H1 (cell line): ENCODE results near the gene STRA8. TPM values are rescaled to one million over a fixed set of nuclear protein-coding genes. Genes with fewer than 3 reads are reported as not detected.

Source experiments
- CTCF ChIA-PET: fragments of 300-600 bp; sonication (Branson Sonifier 250); formaldehyde crosslinking; loops from one replicate; lab custom pipeline; 2021; ENCODE audit not compliant: partially characterized antibody; lab: Charles Lee
- POLR2A ChIA-PET: fragments of 300-600 bp; sonication (Branson Sonifier 250); formaldehyde crosslinking; loops from one replicate; lab custom pipeline; 2021; ENCODE audit warnings: inconsistent platforms; ENCODE audit not compliant: partially characterized antibody; lab: Charles Lee
- DNase-seq, 2 experiments: peaks; one replicate each; pipeline versions ENCODE4 v3.0.0 to v3.0.0-alpha.2; 2010 to 2022; ENCODE audit warnings: low spot score in 2 of 2, low read depth in 1 of 2, mixed read lengths in 1 of 2
- FAIRE-seq: peaks from 2 replicates; lab custom pipeline; 2011; peaks lifted over from hg19 to GRCh38; lab: Jason Lieb, UNC
- H2AFZ ChIP-seq: 2 replicates; pipeline ENCODE4 v1.8.1; 2012; ENCODE audit warnings: low read length, inconsistent platforms
- H2AK5ac ChIP-seq: 2 replicates; pipeline ENCODE4 v1.6.1; 2013; ENCODE audit warnings: low read depth, low read length
- H2BK120ac ChIP-seq: replicated peaks from 2 replicates; pipeline ENCODE3; 2013; ENCODE audit warnings: low read depth, low read length, inconsistent platforms
- H2BK12ac ChIP-seq: 2 replicates; pipeline ENCODE4 v1.6.1; 2013; ENCODE audit warnings: low read depth, low read length
- H2BK15ac ChIP-seq: 2 replicates; pipeline ENCODE4 v1.6.1; 2013; ENCODE audit warnings: low read length
- H2BK20ac ChIP-seq: 2 replicates; pipeline ENCODE4 v1.6.1; 2013; ENCODE audit warnings: low read length
- H2BK5ac ChIP-seq: 2 replicates; pipeline ENCODE4 v1.6.1; 2013; ENCODE audit warnings: low read depth, low read length
- H3K14ac ChIP-seq: 2 replicates; pipeline ENCODE4 v1.6.1; 2013; ENCODE audit warnings: inconsistent platforms; ENCODE audit not compliant: insufficient read length
- H3K18ac ChIP-seq: 2 replicates; pipeline ENCODE4 v1.6.1; 2013; ENCODE audit warnings: low read length; ENCODE audit errors: extremely low read depth
- H3K23ac ChIP-seq: 2 replicates; pipeline ENCODE4 v1.6.1; 2013; ENCODE audit warnings: inconsistent platforms; ENCODE audit not compliant: insufficient read length
- H3K23me2 ChIP-seq: 2 replicates; pipeline ENCODE4 v1.6.1; 2013; ENCODE audit warnings: low read depth, low read length
- H3K27ac ChIP-seq: 2 replicates; pipeline ENCODE4 v1.6.1; 2011; ENCODE audit warnings: low read depth, low read length, inconsistent platforms
- H3K27me3 ChIP-seq, 4 experiments: replicated peaks in 1 of 4; 1 replicate in 1 of 4; 2 replicates in 3 of 4; pipeline versions ENCODE4 v1.6.1 to v1.8.1; 2011 to 2013; ENCODE audit warnings: low read length in 3 of 4, mild to moderate bottlenecking in 3 of 4, inconsistent platforms in 2 of 4, mixed read lengths in 2 of 4, moderate library complexity in 1 of 4; ENCODE audit not compliant: control insufficient read depth in 3 of 4, insufficient read depth in 3 of 4; ENCODE audit errors: extremely low read depth in 1 of 4
- H3K36me3 ChIP-seq, 4 experiments: 2 replicates each; pipeline versions ENCODE4 v1.6.1 to v1.8.1; 2011 to 2013; ENCODE audit warnings: mild to moderate bottlenecking in 4 of 4, low read length in 3 of 4, moderate library complexity in 2 of 4, control low read depth in 1 of 4, inconsistent platforms in 1 of 4; ENCODE audit not compliant: insufficient read depth in 4 of 4, control insufficient read depth in 2 of 4
- H3K4ac ChIP-seq: replicated peaks from 2 replicates; pipeline ENCODE3; 2013; ENCODE audit warnings: low read length, low read depth, mixed read lengths, inconsistent platforms; ENCODE audit not compliant: insufficient read length
- H3K4me1 ChIP-seq, 4 experiments: replicated peaks in 1 of 4; 1 replicate in 1 of 4; 2 replicates in 3 of 4; pipeline versions ENCODE4 v1.6.1 to v1.8.1; 2011 to 2013; ENCODE audit warnings: low read length in 3 of 4, inconsistent platforms in 2 of 4, mixed read lengths in 1 of 4; ENCODE audit not compliant: insufficient read depth in 4 of 4, control insufficient read depth in 3 of 4
- H3K4me2 ChIP-seq, 2 experiments: 2 replicates each; pipeline versions ENCODE4 v1.6.1 to v1.8.1; 2011 to 2013; ENCODE audit warnings: low read depth in 2 of 2, low read length in 2 of 2, control low read depth in 1 of 2, inconsistent platforms in 1 of 2, mild to moderate bottlenecking in 1 of 2; ENCODE audit not compliant: insufficient read depth in 1 of 2
- H3K4me3 ChIP-seq, 4 experiments: fragments of 200-600, 300-600 bp in 1 of 4; sonication (generic), shearing (Covaris generic), sonication (Bioruptor Twin) in 1 of 4; 2 replicates each; pipeline versions ENCODE4 v1.5.1 to v1.8.1; 2011 to 2016; ENCODE audit warnings: low read length in 4 of 4, low read depth in 3 of 4, control low read depth in 2 of 4, inconsistent platforms in 2 of 4, mild to moderate bottlenecking in 2 of 4, mixed read lengths in 1 of 4, moderate library complexity in 1 of 4; ENCODE audit not compliant: insufficient read depth in 2 of 4; ENCODE audit errors: extremely low read depth in 1 of 4
- H3K56ac ChIP-seq: replicated peaks from 2 replicates; pipeline ENCODE3; 2013; ENCODE audit warnings: low read depth, mild to moderate bottlenecking, mixed read lengths, low read length, inconsistent platforms; ENCODE audit not compliant: insufficient read length
- H3K79me1 ChIP-seq: 2 replicates; pipeline ENCODE4 v1.6.1; 2013; ENCODE audit warnings: low read depth, low read length, control low read depth
- H3K79me2 ChIP-seq, 2 experiments: 2 replicates each; pipeline versions ENCODE4 v1.6.1 to v1.8.1; 2012 to 2013; ENCODE audit warnings: low read length in 2 of 2, mild to moderate bottlenecking in 2 of 2, inconsistent platforms in 1 of 2; ENCODE audit not compliant: insufficient read depth in 2 of 2, control insufficient read depth in 1 of 2
- H3K9ac ChIP-seq, 4 experiments: replicated peaks in 1 of 4; 1 replicate in 1 of 4; 2 replicates in 3 of 4; pipeline versions ENCODE4 v1.6.1 to v1.8.1; 2011 to 2013; ENCODE audit warnings: low read depth in 3 of 4, low read length in 3 of 4, control low read depth in 2 of 4, mild to moderate bottlenecking in 2 of 4, moderate library complexity in 2 of 4, inconsistent platforms in 1 of 4; ENCODE audit errors: extremely low read depth in 1 of 4
- H3K9me3 ChIP-seq, 2 experiments: 2 replicates each; pipeline versions ENCODE4 v1.6.1 to v1.8.1; 2012 to 2013; ENCODE audit warnings: mild to moderate bottlenecking in 2 of 2, moderate library complexity in 2 of 2, control low read depth in 1 of 2, inconsistent platforms in 1 of 2, low read depth in 1 of 2, low read length in 1 of 2, mixed read lengths in 1 of 2; ENCODE audit not compliant: insufficient read depth in 2 of 2
- H4K20me1 ChIP-seq, 2 experiments: replicated peaks in 1 of 2; 2 replicates each; pipeline versions ENCODE3 to v1.8.1; 2011 to 2013; ENCODE audit warnings: inconsistent platforms in 2 of 2, low read length in 2 of 2, mild to moderate bottlenecking in 1 of 2; ENCODE audit not compliant: insufficient read depth in 2 of 2, control insufficient read depth in 1 of 2
- H4K5ac ChIP-seq: 2 replicates; pipeline ENCODE4 v1.6.1; 2013; ENCODE audit warnings: low read length, low read depth, mixed read lengths, inconsistent platforms; ENCODE audit not compliant: insufficient read length
- H4K8ac ChIP-seq: 2 replicates; pipeline ENCODE4 v1.8.0; 2013; ENCODE audit warnings: mild to moderate bottlenecking, moderate library complexity, low read length, inconsistent platforms; ENCODE audit not compliant: insufficient read depth; ENCODE audit errors: extremely low read depth
- H4K91ac ChIP-seq: replicated peaks from 2 replicates; pipeline ENCODE3; 2013; ENCODE audit warnings: low read length, mixed read lengths, inconsistent platforms; ENCODE audit not compliant: insufficient read length
- ATF3 ChIP-seq: IDR thresholded peaks from 2 replicates; pipeline ENCODE4 v1.6.1; 2011; ENCODE audit warnings: low read depth, mild to moderate bottlenecking, low read length; ENCODE audit not compliant: insufficient read depth
- CHD1 ChIP-seq: IDR thresholded peaks from 2 replicates; pipeline ENCODE4 v1.6.1; 2012; ENCODE audit warnings: low read depth, low read length, improper control_type of control experiment
- GTF2F1 ChIP-seq: IDR thresholded peaks from 2 replicates; pipeline ENCODE4 v1.6.1; 2012; ENCODE audit warnings: low read depth, low read length, improper control_type of control experiment, borderline replicate concordance
- MAFK ChIP-seq: IDR thresholded peaks from 2 replicates; pipeline ENCODE4 v1.6.1; 2012; ENCODE audit warnings: low read depth, mild to moderate bottlenecking, improper control_type of control experiment, low read length
- NANOG ChIP-seq: IDR thresholded peaks from 2 replicates; pipeline ENCODE4 v1.6.1; 2011; ENCODE audit warnings: low read length, low read depth, mild to moderate bottlenecking, inconsistent platforms; ENCODE audit not compliant: insufficient read depth, poor library complexity, severe bottlenecking
- TCF12 ChIP-seq: IDR thresholded peaks from 2 replicates; pipeline ENCODE4 v1.6.1; 2011; ENCODE audit warnings: low read depth, mild to moderate bottlenecking, low read length
- WGBS, 2 experiments: shearing (Covaris generic) in 1 of 2; methylation state at CpG; one replicate each; pipeline versions ENCODE4 v1.1.6 to v1.1.7; 2013 to 2015; ENCODE audit warnings: low lambda C conversion rate in 2 of 2, mixed read lengths in 2 of 2, inconsistent platforms in 1 of 2, low coverage in 1 of 2, missing lambda C conversion rate in 1 of 2; ENCODE audit not compliant: insufficient replicate concordance in 2 of 2, insufficient coverage in 1 of 2, insufficient read length in 1 of 2; ENCODE audit errors: extremely low coverage in 1 of 2, missing lambda C conversion rate in 1 of 2; 5-methylcytosine and 5-hydroxymethylcytosine counted together
- polyA plus RNA-seq, 7 experiments: library from polyadenylated mRNA; depleted of rRNA in 3 of 7; stranded (reverse) in 5 of 7; unstranded in 2 of 7; fragments of >200 nt in 5 of 7; fragments of 200-250 nt in 2 of 7; gene quantifications; 1 replicate in 5 of 7; 2 replicates in 1 of 7; 4 replicates in 1 of 7; pipeline versions ENCODE4 v1.2.1 to v1.2.3, GENCODE V29; 2011 to 2013; ENCODE audit warnings: missing spikeins in 2 of 7, mixed read lengths in 2 of 7
- total RNA-seq: library from RNA; stranded (reverse); fragmentation: NEBNext Ultra II Directional; extraction: Animal tissue kit (Norgen Biotek cat#: 25700); gene quantifications from 2 replicates; pipeline ENCODE4 v1.2.1, GENCODE V29; 2021

The STRA8 gene
- total and polyA plus RNA-seq, 2 of the 8 experiments (the other 6 are each of a cell fraction or from before 2014, with no cell fraction given) = not detected

GRCh38 chr7:135300913-135301765, 67.5 kb downstream of the STRA8 start:
- no peak overlapping the region for H2AK5ac ChIP-seq
- no peak overlapping the region for H2BK15ac ChIP-seq
- FAIRE-seq = no peak
- no peak overlapping the region for H4K8ac ChIP-seq
- H3K79me1 ChIP-seq = no peaks in the 10 kb centered on the region
- H3K4me3 ChIP-seq = no peak overlapping the region
- H3K27ac ChIP-seq = no peak overlapping the region
- H2BK120ac ChIP-seq = no peak overlapping the region
- H2AFZ ChIP-seq = no peak overlapping the region
- no peaks in the 10 kb centered on the region for H4K20me1 ChIP-seq
- no peak overlapping the region for H2BK20ac ChIP-seq
- H3K4me2 ChIP-seq = no peak overlapping the region
- H3K23me2 ChIP-seq = no peaks in the 10 kb centered on the region
- TF ChIP-seq NANOG (no peak), ATF3 (no peak), TCF12 (no peak), GTF2F1 (no peak), MAFK (no peak), CHD1 (no peak)
- H3K36me3 ChIP-seq = no peaks in the 10 kb centered on the region
- H4K91ac ChIP-seq = no peak overlapping the region
- H3K4ac ChIP-seq = no peak overlapping the region
- no peak overlapping the region for H3K9ac ChIP-seq
- H3K18ac ChIP-seq = no peak overlapping the region
- H3K56ac ChIP-seq = no peak overlapping the region
- POLR2A ChIA-PET = no interaction called here
- no peak overlapping the region for H3K14ac ChIP-seq
- 0 out of 4 replicates have a peak, but pooled peaks cover 0 to 4% of the 10 kb centered on the region in 2 experiments for H3K9me3 ChIP-seq
- CTCF ChIA-PET = interaction anchor here (0.6 to 2.2 kb wide), 6 partner anchors 13 to 1876 kb away, joined by 3 to 13 read pairs (median 8); no protein-coding TSS in a partner anchor
- no peak overlapping the region for H2BK12ac ChIP-seq
- H4K5ac ChIP-seq = no peak overlapping the region
- H2BK5ac ChIP-seq = no peak overlapping the region
- WGBS, 2 experiments = 83% methylated on average over 3 of the region's 3 CpGs; no CpG with 5 or more reads in 1 of the 2 experiments
- no peaks in the 10 kb centered on the region for H3K27me3 ChIP-seq
- peaks cover 0 to 6% (median 1%) of the 10 kb centered on the region in 4 experiments; a peak in 1 of 7 replicates for H3K4me1 ChIP-seq
- no peak for DNase-seq
- no peaks in the 10 kb centered on the region for H3K79me2 ChIP-seq
- no peak overlapping the region for H3K23ac ChIP-seq
